Mononuclear cell (primary cell): Measurements from ENCODE around the gene TBC1D5. TPM values are rescaled to one million over a fixed set of nuclear protein-coding genes. Genes with fewer than 3 reads are reported as not detected.
"Not testable (repeated sequence)": the region's sequence is repeated elsewhere in the genome, so short reads cannot be mapped to it uniquely, and the experiment has no call there.

Source experiments
- H3K27me3 ChIP-seq: 2 replicates; pipeline ENCODE4 v1.6.0; 2011; ENCODE audit warnings: low read length, control low read depth; ENCODE audit not compliant: insufficient read depth
- H3K4me1 ChIP-seq: 2 replicates; pipeline ENCODE4 v1.5.1; 2011; ENCODE audit warnings: mild to moderate bottlenecking, low read length, control low read depth; ENCODE audit not compliant: insufficient read depth
- H3K4me3 ChIP-seq: 2 replicates; pipeline ENCODE4 v1.5.1; 2011; ENCODE audit warnings: mild to moderate bottlenecking, low read length, moderate library complexity
- H3K9me3 ChIP-seq: 2 replicates; pipeline ENCODE4 v1.5.1; 2011; ENCODE audit warnings: low read depth, mild to moderate bottlenecking, control low read depth, low read length
- total RNA-seq: library from RNA; depleted of rRNA; stranded (reverse); fragments of >200 nt; gene quantifications from one replicate; pipeline ENCODE4 v1.2.3, GENCODE V29; 2012

TBC1D5 gene
- total RNA-seq, 1 donor: 78.4 TPM

DNA sequence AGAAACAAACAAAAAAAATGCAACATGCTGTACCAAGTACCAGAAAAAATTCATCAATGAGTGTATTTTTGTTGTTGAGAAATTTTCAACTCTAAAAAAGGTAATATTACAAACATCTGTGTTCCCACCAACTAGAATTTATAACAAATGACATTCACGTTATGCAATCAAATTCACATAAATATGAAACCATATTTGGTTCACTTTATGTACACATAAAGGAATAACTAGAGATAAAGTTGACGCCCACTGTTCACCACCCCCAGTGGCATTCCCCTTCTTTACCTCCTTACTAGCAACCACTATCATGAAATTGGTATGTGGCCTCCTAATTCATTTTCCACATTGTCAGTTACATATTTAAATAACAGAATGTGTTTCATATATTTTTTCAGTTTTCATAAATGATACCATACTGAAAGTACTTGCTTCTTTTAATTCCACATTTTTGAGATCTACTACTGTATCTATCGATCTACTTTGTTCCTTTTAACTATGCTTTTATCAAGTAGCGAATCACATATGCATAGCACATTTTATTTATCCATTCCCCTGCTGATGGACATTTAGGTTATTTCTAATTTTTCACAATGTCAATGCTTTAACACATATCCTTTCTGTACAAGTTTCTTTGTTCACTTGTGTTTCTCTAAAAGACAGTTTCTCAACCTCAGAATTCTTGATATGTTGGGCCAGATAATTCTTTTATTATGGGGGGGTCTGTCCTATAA lies 34.5 kb downstream of the TBC1D5 start:
- H3K27me3 ChIP-seq: no peaks in the 10 kb centered on the region
- no peaks in the 10 kb centered on the region for H3K4me1 ChIP-seq
- H3K4me3 ChIP-seq: no peak overlapping the region
- H3K9me3 ChIP-seq: no peaks in the 10 kb centered on the region

DNA sequence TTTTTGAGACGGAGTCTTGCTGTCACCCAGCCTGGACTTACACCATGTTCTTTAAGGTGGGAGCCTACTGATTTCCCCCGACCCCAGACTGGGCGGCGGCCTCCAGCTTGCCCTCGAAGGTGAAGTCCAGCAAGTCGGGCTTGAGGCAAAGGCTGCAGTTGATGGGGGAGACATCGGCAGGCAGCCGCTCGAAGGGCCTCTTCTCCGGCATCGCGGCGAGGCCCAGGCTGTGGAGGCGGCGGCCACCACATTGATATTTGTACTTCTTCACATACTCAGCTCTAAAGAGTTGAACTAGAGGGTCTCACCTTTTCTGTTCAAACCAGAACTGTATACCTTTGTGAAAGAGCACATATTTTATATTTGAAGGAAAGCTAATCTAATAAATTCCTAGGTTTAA lies 36.4 kb downstream of the TBC1D5 start:
- not testable (repeated sequence) for H3K4me3 ChIP-seq, H3K4me1 ChIP-seq, H3K27me3 ChIP-seq, H3K9me3 ChIP-seq

DNA sequence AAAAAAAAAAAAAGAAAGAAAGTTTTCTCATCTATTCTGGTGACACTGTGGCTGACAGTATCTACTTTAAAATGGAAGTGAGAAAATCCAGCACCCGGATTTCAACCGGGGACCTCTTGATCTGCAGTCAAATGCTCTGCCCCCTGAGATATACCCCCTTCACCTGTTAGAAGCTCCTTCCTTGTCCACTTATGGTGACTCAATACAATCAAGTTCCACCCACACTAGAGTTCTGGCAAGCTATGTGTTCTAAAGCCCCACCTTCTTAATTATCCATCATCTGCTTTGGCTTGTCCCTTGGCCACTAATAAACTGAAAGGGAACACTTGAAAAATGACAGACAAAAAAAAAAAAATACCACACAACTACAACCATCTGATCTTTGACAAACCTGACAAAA lies 42.6 kb downstream of the TBC1D5 start:
- not testable (repeated sequence) for H3K4me3 ChIP-seq, H3K9me3 ChIP-seq, H3K27me3 ChIP-seq, H3K4me1 ChIP-seq

DNA sequence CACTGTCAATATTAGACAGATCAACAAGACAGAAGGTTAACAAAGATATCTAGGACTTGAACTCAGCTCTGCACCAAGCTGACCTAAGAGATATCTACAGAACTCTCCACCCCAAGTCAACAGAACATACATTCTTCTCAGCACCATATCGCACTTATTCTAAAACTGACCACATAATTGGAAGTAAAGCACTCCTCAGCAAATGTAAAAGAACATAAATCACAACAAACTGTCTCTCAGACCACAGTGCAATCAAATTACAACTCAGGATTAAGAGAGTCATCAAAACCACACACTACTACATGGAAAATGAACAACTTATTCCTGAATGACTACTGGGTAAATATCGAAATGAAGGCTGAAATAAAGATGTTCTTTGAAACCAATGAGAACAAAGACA lies 46.8 kb downstream of the TBC1D5 start:
- H3K9me3 ChIP-seq, H3K4me1 ChIP-seq, H3K4me3 ChIP-seq, H3K27me3 ChIP-seq: not testable (repeated sequence)

DNA sequence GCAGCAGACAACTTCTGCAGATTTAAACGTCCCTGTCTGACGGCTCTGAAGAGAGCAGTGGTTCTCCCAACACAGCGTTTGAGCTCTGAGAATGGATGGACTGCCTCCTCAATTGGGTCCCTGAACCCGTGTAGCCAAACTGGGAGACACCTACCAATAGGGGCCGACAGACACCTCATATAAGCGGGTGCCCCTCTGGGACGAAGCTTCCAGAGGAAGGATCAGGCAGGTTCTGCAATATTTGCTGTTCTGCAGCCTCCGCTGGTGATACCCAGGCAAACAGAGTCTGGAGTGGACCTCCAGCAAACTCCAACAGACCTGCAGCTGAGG lies 48.8 kb downstream of the TBC1D5 start:
- not testable (repeated sequence) for H3K9me3 ChIP-seq, H3K27me3 ChIP-seq, H3K4me1 ChIP-seq, H3K4me3 ChIP-seq

DNA sequence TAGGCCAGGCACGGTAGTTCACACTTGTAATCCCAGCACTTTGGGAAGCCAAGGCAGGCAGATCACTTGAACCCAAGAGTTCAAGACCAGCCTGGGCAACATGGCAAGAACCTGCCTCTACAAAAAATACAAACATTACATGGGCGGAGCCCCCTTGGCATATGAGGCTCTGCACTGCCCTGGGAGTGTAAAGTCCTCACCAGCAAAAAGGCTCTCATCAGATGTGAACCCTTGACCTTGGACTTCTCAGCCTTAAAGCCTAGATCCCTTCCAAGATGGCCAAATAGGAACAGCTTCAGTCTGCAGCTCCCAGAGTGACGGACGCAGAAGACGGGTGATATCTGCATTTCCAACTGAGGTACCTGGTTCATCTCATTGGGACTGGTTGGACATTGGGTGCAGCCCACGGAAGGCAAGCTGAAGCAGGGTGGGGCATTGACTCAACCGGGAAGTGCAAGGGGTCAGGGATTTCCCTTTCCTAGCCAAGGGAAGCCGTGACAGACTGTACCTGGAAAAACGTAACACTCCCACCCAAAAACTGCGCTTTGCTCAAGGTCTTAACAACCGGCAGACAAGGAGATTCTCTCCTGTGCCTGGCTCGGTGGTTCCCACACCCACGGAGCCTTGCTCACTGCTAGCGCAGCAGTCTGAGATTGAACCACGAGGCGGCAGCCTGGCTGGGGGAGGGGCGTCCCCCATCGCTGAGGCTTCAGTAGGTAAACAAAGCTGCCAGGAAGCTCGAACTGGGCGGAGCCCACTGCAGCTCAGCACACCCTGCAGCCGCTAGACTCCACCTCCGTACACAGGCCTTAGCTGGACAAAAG lies 49.4 kb downstream of the TBC1D5 start:
- H3K27me3 ChIP-seq: not testable (repeated sequence)

DNA sequence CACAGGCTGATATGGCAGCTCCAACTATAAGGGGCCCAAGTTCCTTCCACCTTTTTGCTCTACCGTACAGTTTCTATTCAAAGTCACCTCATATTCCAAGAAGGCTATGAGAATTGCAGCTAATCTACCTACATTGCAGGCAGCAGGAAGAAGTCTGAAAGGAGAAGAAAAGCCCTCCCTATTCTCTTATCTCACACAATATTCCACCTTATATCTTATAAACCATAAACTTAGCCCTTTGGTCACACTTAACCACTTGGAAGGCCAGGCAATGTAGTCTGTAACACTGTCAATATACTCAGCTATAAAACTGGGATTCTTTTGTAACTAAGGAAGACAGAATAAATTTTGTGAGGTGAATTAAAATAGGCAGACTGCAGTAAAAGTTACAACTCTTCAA lies 54.9 kb downstream of the TBC1D5 start:
- H3K27me3 ChIP-seq: no peaks in the 10 kb centered on the region
- H3K9me3 ChIP-seq: no peaks in the 10 kb centered on the region
- no peaks in the 10 kb centered on the region for H3K4me1 ChIP-seq
- no peak overlapping the region for H3K4me3 ChIP-seq

More for the DNA sequence above, 49.4 kb downstream of the TBC1D5 start:
- H3K4me3 ChIP-seq, H3K4me1 ChIP-seq, H3K9me3 ChIP-seq: not testable (repeated sequence)

DNA sequence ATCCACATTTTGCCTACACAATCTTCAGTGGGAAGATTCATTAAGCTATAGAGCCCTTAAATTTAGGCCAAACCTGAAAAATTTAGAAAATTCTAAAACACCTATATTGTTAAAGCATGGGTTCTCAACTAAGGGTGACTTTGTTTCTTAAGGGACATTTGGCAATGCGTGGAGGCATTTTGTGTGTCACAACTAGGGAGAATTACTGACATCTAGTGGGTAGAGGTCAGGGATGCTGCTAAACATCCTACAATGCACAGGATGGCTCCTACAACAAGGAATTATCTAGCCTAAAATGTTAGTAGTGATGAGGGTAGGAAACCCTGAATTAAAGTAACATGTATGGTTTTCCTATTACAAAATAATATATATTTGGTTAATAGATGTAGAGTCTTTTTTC lies 55.8 kb downstream of the TBC1D5 start:
- Histone ChIP-seq H3K27me3 (no peaks in the 10 kb centered on the region), H3K4me3 (no peak overlapping the region), H3K4me1 (no peaks in the 10 kb centered on the region)

DNA sequence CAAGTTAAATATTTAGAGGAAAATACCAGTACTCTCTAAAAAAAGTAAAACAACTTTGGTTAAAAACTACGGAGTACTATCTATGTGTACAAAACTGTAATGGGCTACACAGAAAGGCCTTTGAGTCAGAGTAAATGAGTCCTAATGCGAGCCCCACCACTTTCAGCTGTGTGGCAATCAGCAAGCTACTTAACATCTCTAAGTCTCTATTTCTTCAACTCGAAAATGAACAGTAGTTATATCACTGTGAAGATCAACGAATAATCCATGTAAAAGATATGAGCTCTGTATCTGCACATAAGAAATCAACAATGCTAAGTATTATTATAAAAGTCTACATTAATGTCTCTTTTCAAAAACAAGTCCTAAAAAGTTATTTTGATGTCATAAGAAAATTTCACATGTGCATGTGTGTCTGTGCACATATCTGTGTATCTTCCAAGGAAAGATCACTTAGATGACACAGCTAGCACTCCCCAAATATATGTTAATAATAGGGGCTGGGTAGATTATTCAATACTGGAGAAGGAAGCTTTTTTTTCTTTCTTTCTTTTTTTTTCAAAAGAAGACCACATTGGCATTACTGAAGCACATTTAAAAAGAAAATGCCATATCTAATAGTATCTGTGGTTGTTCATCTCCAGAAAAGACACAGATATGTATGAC lies 58.8 kb downstream of the TBC1D5 start:
- H3K4me1 ChIP-seq: no peaks in the 10 kb centered on the region
- no peak overlapping the region for H3K4me3 ChIP-seq
- no peaks in the 10 kb centered on the region for H3K27me3 ChIP-seq
- no peaks in the 10 kb centered on the region for H3K9me3 ChIP-seq

More for the DNA sequence above, 55.8 kb downstream of the TBC1D5 start:
- no peaks in the 10 kb centered on the region for H3K9me3 ChIP-seq

DNA sequence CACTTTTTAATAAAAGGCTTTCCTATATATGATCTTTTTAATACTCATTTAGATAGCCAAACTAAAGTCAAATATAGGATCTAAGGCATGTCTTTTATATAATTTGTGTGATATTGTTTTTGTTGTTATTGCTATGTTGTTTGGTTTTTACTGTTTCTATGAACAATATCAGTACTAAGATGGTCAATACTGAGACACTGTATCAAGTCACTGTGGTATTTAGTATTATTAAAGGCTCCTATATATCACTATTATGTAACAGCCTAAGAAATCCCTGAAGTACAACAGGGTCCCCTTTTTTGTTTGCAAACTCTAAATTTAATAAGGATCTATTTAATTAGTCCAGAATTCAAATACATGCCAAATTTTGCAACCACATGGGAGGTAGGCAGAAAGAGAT lies 61.9 kb downstream of the TBC1D5 start:
- H3K4me3 ChIP-seq: no peak overlapping the region
- no peaks in the 10 kb centered on the region for H3K9me3 ChIP-seq
- H3K27me3 ChIP-seq: no peaks in the 10 kb centered on the region
- no peaks in the 10 kb centered on the region for H3K4me1 ChIP-seq

DNA sequence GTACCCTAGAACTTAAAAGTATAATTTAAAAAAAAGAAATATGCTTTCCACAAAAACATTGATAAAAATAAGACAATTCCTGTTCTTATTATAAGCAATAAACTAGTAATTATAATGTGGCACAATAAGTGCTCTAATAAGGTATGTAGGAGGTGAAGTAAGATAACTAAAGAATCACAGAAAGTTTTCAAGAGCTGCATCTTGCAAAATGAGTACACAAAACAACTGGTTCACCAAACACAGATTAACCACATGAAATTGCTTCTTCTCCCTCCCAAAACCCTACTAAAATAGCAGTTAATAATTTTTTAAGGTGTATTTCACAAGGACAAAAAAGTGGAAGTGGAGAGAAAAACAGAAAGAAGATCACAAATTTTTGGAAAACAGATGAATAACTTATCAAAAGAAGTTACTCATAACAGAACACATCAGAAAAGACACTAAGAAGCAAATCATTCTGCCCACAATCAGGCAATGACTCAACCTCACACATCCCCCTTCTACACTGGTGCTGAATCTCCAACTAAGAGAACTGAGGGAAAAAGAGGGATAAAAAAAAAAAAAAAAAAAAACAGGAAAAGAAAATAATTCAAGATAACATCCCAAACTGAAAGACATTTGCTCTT lies 64.2 kb downstream of the TBC1D5 start:
- H3K27me3 ChIP-seq: no peaks in the 10 kb centered on the region
- no peaks in the 10 kb centered on the region for H3K4me1 ChIP-seq
- H3K9me3 ChIP-seq: no peaks in the 10 kb centered on the region
- H3K4me3 ChIP-seq: no peak overlapping the region

DNA sequence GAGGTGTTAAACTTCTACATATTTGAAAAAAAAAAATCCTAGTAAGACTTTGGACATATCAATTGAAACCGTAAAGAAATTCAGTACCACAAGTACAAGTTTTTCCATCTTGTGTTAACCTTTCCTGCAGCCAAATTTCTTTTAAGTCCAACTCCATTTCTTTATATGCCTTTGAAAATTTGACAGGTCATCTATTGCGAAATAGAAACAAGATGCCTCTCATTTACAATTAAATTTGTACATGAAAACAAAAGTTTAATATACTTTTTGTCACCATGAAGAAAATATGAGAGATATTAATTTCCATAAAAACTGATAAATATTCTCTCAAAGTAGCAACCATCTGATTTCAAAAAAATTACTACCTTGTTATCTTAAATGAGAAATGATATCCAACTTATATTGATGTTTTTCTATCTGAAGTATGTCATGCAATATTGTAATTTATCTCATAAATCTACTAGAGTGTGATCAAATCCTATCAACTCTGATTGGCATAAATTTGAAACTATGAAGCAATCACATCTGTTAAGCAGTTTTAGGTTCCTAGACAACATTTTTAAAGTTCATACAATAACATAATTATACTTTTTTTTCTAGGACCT lies 68.2 kb downstream of the TBC1D5 start:
- H3K4me3 ChIP-seq: no peak overlapping the region
- no peaks in the 10 kb centered on the region for H3K4me1 ChIP-seq
- no peaks in the 10 kb centered on the region for H3K27me3 ChIP-seq
- no peaks in the 10 kb centered on the region for H3K9me3 ChIP-seq

DNA sequence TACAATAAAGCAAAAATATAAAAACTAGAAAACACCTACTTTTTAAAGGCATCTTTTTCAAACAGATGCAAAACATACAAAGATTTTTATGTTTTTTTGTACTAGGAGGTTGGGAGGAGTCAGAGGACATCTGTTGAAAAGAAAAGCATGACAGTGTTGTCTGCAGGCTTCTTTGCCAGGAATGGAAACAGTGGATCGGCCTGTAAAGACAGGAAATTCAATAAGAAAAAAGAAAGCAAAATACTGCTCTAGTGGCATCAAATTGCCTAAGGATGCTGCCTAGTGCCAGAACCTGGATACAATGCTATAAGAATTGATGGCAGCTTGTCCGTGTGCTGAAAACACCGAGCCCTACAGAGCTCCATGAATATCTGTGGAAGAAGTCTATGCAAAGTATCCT lies 69.9 kb downstream of the TBC1D5 start:
- H3K27me3 ChIP-seq: no peaks in the 10 kb centered on the region
- H3K9me3 ChIP-seq: no peaks in the 10 kb centered on the region
- H3K4me1 ChIP-seq: no peaks in the 10 kb centered on the region
- no peak overlapping the region for H3K4me3 ChIP-seq

DNA sequence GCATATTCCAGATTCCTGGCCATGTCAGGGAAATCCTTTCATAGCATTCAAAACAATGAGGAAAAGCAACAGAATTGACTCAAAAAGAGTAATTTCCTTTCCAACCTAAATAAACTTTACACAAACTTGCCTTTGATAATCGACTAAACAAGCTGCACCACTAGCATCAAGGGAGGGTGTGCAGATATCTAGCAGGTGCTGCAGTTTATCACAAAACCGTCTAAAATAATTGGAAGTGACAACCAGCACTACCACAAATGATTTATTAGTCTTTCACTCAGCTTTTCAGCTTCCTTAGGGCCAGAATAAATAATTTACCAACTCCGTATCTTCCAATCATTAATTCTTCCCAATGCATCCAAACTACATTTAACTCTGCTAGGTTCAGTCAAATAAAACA lies 71.7 kb downstream of the TBC1D5 start:
- no peaks in the 10 kb centered on the region for H3K27me3 ChIP-seq
- no peaks in the 10 kb centered on the region for H3K9me3 ChIP-seq
- H3K4me1 ChIP-seq: no peaks in the 10 kb centered on the region
- H3K4me3 ChIP-seq: no peak overlapping the region

DNA sequence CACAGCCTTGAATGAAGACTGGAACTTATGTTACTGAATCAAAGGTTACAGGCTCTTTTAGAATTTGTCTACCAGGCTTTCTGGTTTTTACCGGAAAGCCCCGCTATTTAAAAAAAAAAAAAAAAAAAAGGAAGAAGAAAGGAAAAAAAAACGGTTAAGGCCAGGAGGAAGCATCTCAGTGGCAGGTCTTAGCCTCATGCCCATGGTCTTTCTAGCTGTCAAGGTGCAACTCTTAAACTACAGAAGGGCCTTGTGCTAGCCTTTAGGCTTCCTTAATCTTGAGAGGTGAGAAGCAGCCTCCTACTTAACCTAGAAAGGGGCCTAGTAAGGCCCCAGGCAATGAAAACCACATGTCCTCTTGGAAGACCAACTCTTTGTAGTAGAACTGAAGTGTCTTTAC lies 77.5 kb downstream of the TBC1D5 start:
- H3K9me3 ChIP-seq: no peaks in the 10 kb centered on the region
- H3K4me3 ChIP-seq: no peak overlapping the region
- H3K27me3 ChIP-seq: no peaks in the 10 kb centered on the region
- peaks cover 6% of the 10 kb centered on the region for H3K4me1 ChIP-seq
